Activated CD4-positive, CD25-positive, alpha-beta regulatory T cell treated with anti-CD3 and anti-CD28 coated beads, Interleukin-2, amount 50 U/mL, for 72 hours (primary cell): ENCODE results near the gene PSENEN.

Source experiments
- DNase-seq: peaks from one replicate; pipeline ENCODE4 v3.0.0; 2021

PSENEN gene

DNA sequence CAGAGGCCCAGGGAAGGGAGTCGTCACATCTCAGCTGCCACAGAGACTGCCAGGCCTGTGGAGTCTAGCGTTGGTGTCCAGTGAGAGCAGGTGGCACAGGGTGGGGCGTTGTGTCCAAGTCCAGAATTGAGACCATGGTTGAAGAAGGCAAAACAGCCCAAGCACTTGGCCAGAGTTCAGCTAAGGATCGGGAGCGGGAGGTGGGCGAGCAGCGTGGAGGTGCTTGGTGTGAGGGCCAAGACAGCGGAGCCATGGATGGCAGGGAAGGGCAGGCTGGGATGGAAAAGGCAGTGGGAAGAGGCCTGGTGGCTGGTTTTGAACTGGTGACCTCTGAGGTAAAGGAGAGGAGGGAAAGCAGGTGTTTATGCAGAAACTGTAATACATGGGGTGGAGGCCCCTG lies 11.2 kb upstream of the PSENEN start:
- no peak for DNase-seq

GRCh38 chr19:35734889-35735288 lies 10.6 kb upstream of the PSENEN start:
- DNase-seq, result no peak

DNA sequence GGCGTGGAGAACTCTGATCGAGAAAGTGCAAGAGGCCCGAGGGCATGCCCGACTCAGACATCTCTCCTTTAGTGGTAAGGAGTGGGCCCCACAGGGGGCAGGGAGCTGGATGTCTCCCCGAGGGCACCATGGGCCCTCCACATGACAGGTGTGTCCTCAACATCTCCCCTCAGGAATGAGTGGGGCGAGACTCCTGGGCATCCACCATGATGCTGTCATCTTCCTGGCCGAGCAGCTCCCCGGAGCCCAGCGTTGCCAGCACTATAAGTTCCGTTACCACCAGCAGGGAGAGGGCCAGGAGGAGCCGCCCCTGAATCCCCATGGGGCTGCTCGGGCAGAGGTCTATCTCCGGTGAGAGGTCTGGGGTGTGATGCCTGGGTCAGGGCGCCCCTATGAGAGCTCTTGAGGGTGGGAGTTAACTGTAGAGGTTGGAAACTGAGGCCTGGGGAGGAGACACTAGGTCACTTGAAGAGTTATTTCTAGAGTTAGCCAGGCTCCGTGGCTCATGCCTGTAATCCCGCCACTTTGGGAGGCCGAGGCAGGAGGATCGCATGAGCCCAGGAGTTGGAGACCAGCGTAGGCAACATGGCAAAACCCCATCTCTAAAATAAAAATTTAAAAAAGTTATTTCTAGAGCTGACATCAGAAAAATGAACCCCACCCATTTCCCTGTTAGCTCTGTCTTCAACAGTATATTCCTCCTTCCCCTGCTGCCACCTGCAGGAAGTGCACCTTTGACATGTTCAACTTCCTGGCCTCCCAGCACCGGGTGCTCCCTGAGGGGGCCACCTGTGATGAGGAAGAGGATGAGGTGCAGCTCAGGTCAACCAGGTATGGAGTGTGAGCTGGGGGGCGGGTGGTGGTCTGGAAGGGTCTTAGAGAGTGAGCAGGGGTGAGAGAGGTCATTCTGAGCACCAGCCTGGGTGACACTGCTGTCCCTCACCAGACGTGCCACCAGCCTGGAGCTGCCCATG lies 8.3 kb upstream of the PSENEN start:
- no peak for DNase-seq

DNA sequence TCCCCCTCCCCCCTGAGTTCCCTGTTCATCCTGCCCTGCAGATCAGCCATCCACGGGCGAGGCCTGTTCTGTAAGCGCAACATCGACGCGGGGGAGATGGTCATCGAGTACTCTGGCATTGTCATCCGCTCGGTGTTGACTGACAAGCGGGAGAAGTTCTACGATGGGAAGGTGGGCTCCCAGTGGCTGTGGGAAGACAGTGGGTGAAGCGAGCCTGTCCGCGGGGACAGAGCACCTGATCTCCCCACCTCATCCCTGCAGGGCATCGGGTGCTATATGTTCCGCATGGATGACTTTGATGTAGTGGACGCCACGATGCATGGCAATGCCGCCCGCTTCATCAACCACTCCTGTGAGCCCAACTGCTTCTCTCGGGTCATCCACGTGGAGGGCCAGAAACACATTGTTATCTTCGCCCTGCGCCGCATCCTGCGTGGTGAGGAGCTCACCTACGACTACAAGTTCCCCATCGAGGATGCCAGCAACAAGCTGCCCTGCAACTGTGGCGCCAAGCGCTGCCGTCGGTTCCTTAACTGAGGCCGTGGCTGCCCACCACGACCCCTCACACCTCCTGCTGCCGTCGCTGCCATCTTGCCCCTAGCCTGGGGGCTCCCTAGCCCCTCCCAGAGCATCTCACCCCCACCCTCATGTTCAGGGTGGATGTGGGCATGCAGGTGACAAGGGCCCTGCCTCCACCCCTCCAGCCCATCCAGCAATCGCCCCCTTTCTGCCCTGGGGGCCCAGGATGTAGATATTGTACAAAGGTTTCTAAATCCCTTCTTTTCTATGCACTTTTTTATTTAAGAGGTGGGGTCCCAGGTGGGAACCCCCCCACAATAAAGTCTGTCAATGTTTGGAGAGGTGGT lies 7.2 kb upstream of the PSENEN start:
- no peak for DNase-seq

DNA sequence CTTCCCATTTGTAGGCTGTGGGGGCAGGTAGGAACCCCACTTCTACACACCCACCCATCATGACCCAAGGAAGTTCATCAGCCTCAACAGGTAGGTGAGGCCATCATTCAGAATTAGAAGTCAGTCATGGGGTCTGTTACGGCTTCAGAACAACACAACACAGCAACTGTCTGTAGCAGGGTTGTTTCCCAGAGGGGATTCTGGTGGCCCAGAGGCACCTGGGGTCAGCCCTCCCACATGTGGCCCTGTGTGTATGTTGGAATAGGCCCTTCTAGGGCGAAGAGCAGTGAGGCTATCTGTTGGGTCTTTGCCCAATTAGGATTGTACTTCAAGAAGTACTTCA lies 6.6 kb upstream of the PSENEN start:
- DNase-seq, result no peak

DNA sequence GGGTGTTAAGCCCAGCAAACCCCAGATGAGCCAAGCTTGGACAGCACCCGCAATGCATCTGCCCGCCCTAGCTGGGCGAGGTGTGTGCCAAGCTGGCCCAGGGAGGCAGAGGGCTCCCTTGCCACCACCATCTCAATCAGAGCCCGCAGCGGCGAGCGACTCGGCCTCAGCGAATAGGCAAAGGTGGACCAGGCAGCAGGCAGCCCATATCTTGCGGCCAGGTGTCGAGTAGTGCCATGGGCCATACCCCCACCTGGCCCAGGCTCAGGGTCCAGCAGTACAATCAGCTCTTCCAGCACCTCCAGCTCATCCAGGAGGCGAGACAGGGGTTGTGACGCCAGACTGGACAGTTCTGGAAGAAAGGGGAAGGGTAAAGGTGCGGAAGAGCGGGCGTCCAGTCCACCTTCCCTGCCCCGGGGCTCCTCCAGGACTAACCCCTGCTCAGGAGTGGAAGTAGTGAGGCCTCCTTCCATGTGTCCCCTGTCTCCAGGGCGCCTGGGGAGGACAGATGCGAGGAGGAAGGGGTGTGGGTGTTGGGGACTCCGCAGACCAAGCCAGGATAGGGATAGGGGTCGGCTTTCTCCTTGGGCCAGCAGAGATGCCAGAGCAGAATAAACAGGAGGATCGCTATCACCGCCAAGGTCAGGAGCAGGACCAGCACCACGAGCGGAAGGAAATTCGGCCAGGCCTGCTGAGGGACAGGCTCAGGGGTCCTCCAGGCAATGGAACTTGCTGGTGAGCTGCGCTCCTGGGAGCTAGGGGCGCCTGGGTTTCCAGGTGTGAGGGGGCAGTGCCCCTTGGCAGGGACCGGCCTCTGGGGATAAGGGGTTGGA lies 6.0 kb upstream of the PSENEN start:
- DNase-seq, result no peak

GRCh38 chr19:35740108-35740422 lies 5.4 kb upstream of the PSENEN start:
- no peak for DNase-seq

DNA sequence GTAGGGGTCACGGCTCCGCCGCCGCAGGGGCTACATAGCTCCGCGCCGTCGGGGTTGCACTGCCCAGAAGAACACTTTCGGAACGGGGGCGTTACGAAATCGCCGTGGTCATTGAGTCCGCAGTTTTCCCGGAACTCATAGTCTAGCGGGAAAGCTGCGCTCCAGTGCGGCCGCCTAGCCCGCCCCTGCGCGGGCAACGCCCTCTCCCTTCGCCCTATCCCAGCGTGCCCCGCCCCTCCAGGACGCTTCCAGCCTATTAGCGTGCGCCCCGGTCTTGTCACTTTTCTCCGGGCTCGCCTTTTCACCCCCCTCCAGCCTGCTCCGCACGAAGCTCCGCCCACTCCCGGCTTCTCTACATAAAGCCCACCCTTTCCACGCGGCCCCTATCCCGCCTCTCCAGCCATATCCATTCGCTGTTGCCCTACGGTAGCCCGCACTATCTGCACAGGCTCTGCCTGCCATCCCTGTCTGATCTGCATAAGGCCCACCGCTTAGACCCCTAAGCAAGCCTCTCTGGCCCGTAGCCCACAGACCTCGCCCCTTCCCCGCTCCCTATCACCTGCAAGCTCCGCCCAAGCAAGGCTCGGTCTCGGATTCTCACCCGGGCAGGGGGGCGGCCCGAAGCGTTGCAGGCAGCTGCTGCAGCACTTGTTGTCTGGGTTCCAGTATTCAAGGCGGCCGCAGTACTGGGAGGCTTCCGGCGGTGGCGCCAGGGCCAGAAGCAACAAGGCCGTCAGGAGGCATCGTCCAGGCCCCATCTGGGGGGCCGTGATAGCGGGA lies 4.8 kb upstream of the PSENEN start:
- peak; percentile 95 for DNase-seq

DNA sequence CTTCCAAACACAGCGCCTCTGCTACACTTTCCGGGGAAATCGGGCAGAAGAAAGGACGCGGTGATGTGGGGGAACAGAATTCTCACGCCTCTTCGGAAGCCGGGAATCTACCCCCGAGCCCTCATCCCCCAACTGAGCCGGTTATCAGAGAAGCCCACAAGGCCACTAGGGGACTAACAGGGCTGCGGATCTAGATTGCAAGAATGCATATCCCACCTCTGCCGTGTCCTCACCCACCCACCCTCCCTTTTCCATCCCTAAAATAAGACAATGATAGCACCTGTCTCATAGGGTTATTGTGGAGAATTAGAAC lies 4.3 kb upstream of the PSENEN start:
- DNase-seq, result no peak

GRCh38 chr19:35742121-35742724 lies 3.2 kb upstream of the PSENEN start, which contains the start of gene IGFLR1:
Gene IGFLR1, minus strand, starts transcription at chr19:35742452. Its CDS starts 1,272 bp downstream, at chr19:35741180.
- DNase-seq, result peak; percentile 66

DNA sequence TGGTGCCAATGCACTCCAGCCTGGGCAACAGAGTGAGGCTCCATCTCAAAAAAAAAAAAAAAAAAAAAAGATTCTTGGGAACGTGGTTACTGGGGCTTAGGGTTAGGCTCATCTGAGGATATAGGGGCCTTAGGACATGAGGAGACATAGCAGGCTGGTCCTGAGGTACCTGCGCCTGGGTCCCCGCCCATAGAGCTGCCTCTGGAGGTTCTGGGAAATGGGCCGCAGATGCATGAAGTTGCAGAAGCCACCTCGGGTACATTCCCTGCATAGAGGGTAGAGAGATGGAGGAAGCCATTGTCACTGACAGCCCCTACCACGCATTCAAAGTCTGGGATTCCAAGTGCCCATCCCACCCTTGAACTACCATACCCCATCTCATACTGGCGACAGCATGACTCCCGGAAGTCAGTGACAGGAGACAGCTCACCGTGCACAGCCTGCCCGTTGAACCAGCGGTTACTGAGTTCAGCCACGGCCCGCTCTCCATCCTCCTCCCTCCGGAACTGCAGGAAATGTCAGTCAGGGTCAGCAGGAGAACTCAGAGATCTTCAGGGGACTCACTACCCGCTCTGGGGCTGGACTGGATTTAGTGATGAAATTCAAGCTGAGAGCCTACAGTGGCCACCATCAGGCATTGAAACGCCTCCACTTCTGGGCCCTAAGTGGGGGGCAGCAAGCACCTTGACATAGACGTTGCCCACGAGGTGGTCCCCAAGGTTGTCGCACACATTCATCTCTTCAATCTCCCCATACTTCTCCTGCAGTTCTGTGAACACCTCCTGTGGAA lies 1.6 kb upstream of the PSENEN start:
- DNase-seq, result no peak

DNA sequence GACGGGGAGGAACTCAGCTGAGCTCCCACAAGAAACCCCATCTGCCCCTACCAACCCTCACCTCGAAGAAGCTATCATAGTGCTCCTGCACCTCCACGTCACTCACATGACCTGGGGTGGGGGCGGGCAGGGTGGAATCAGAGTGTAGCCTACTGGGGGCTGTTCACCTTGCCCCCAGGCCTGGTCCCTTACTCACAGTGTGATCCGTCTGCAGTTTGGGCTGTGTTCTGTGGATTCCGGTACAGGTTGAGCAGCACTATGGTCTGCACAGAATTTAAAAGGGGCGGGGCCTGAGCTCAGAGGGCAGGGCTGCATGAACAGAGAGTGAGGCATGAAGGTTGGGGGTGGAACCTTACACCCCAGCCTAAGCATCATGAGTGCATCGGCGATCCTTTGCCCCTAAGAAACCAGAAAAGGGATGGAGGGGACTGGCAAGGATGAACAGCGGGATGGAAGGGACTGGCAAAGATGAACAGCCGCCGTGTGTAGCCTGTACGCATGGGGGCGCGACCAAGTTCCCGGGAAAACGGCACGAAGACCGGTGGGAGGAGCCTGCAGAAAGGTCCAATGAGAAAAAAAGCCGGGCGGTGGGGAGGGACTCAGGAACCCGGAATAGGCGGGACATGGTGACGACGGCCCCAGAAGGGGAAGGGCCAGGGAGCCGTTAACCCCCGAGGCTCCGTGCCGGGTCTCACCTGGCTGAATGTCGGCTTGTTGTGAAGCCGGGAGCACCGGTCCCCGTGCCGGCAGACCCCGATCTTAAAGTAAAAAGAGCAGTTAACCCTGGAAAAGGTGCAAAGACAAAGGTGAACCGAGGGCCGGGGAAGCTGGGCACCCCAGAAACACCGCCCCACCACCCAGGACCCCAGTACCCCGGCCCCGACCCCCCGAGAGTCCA lies 772 bp upstream of the PSENEN start:
- peak; percentile 90 for DNase-seq

DNA sequence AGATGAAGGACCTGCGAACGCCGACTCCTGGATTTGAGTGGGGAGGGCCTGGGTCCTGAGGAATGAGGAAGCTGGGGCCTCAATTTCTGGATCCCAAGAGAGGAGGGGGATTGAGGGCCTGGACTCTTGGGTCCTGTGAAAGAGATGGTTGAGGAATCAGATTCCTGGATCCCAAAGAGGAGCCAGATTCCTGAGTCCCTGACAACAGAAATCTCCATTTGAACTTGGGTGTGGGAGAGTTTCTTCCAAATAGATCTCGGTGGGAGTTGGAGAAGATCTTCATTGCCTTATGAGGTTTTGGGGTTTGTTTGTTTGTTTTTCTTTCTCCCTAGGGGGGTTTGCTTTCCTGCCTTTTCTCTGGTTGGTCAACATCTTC lies 624 bp downstream of the PSENEN start:
- DNase-seq, result no peak

DNA sequence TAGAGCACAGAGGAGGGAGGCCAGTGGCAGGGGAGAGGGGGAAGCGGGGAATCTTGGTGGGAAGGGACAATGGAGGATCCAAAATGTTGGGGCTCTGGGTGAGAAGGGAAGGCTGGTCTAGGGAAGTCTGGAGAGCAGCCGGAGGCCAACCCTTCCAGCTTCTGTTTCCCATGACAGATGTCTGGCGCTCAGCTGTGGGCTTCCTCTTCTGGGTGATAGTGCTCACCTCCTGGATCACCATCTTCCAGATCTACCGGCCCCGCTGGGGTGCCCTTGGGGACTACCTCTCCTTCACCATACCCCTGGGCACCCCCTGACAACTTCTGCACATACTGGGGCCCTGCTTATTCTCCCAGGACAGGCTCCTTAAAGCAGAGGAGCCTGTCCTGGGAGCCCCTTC lies 1.1 kb downstream of the PSENEN start:
- DNase-seq, result peak; percentile 21

GRCh38 chr19:35748106-35749020 lies 2.9 kb downstream of the PSENEN start, which contains the start of gene LIN37:
Gene LIN37, plus strand, starts transcription at chr19:35748576. Its CDS starts 149 bp downstream, at chr19:35748725.
- peak; percentile 95 for DNase-seq

- no peak for DNase-seq
These were observed 4.7 kb downstream of the PSENEN start for GRCh38 chr19:35750167-35750566.

- peak; percentile 26 for DNase-seq
These were observed 6.6 kb downstream of the PSENEN start for GRCh38 chr19:35751839-35752745.
